KOPT-K1 (cell line): Measurements from ENCODE around the gene OR9A2.
"Not testable (repeated sequence)": the region's sequence is repeated elsewhere in the genome, so short reads cannot be mapped to it uniquely, and the experiment has no call there.

Experiments used
- H3K27ac ChIP-seq: fragments of 200-600 bp; sonication (generic); 2 replicates; pipeline ENCODE4 v1.5.1; 2016; ENCODE audit warnings: antibody characterized with exemption, mild to moderate bottlenecking, low read depth, low read length; ENCODE audit not compliant: poor library complexity, severe bottlenecking
- H3K36me3 ChIP-seq: fragments of 200-600 bp; sonication (generic); 2 replicates; pipeline ENCODE4 v1.5.1; 2017; ENCODE audit warnings: antibody characterized with exemption, mild to moderate bottlenecking, low read length, moderate library complexity; ENCODE audit not compliant: insufficient read depth
- H3K9me3 ChIP-seq: fragments of 200-600 bp; sonication (generic); 2 replicates; pipeline ENCODE4 v1.5.1; 2017; ENCODE audit warnings: antibody characterized with exemption, low read length, mild to moderate bottlenecking; ENCODE audit not compliant: insufficient read depth, poor library complexity, severe bottlenecking

OR9A2 gene

DNA sequence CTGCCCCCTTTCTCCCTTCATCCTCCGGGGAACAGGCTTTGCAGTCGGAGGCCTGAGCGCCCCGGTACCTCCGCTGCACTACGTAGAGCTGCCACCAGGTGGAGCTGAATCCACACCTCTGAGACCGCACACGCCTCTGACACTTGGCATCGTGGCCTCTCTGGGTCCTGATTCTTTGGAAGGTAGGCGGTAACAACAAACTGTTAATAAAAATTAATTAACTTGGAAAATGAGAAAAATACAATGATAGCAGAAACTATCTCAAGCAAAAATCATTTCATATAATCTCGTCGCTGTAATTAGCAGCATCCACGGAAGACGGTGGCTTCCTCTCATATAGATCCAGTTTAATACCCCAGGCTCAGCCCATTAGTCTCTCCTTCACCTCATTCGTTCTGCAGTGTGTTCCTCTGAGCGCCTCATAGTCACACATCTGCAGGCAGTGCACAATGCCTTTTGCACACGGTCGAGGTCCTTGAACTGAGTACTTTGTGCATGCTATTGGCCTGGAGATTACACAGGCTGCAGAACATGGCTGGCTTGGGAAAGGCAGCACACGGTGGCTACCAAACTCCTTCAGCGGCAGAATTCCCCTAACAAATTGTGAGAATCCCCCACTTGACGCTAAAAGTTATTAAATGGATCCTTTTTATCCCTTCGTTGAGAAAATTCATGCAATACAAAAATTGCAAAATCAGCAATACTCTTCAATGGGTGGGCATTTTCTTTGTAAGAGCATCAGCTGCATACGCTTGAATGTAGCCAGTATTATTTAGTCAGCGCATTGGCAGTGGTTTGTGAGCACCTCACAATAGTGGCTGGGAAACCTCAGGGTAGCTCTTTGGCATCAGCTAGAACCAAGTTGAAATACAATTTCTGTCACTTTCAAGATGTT is 18.7 kb downstream of the OR9A2 start:
- Histone ChIP-seq H3K27ac (no peak overlapping the region), H3K9me3 (no peaks in the 10 kb centered on the region), H3K36me3 (no peaks in the 10 kb centered on the region)

DNA sequence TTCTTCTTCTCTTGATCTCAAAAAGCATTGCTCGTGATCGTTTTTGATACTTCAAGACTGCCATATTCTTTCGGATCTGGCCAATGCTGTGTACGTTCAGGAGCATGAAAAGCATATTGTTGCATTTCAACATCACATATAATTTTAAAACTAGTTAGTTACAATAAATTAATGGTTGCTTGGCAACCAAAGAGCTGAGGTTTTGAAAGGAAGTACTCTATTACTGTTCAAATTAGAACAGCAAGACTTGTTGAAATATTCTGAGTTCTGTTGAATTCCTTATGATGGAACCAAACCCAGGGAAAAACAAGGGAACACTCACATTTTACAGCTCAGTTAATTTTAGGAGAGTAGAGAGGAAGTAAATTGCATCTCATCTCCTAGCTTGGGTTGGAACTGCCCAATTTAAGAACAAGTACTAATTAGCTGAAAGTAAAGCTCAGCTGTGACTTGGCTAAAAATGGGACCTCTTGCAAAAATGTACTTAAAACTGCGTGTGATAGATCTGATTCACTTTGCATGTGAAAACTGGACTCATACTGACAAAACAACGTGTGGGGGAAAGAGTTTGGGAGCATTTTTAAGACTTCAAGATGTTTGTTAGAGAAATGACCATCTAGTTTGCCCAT is 21.2 kb downstream of the OR9A2 start:
- H3K9me3 ChIP-seq = peaks cover 19% of the 10 kb centered on the region
- no peaks in the 10 kb centered on the region for H3K36me3 ChIP-seq
- H3K27ac ChIP-seq = no peak overlapping the region

DNA sequence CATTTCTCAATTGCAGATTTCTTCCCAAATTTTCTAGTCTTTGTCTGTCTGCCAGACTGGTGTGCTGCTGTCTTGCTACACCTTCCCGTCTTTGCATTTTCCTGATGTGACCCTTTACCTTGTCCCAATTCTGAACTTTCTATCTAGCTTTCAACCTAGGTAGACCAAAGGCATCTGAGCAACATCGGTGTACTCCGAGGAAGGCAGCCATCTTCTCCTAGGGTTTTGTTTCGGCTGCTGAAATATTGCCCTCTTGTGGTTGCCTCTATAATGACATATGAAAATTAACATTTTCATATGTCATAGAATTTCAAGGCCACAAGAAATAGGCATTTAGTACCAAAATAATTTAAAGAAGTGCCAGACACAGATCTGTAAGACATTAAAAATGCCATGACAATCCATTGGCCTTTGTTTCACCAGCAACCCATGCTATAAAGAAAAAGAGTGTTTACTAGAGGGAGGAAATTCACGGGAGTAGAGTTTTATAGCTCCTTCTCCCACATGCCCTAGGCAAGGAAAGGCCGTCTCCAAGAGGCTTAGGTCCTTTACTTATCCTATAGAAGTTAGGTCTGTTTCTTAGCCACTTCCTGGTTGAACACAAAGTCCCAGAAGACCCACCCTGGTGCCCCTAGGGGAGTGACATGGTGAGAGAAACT is 23.4 kb downstream of the OR9A2 start:
- Histone ChIP-seq H3K9me3 (peaks cover 19% of the 10 kb centered on the region), H3K36me3 (no peaks in the 10 kb centered on the region), H3K27ac (peak overlapping the region; percentile 25)

DNA sequence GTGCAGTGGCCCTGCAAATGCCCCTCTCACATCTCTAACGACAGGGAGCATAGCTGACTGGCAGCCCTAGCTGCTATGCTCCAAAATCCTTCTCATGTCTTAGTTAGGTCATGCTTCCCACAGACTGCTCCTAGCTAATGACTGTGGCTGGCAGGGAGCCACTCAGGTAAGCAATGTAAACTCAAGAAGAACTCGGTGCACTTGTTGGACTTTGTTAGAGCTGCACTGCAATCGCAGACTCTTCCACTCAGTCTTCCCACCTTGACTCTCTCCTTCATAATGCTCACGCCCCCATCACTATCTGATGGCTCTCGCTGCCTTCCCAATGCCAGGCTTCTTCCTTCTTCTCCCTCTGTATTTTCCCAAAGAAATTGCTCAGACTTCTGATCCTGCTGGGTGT is 24.0 kb downstream of the OR9A2 start:
- no peaks in the 10 kb centered on the region for H3K36me3 ChIP-seq
- H3K27ac ChIP-seq = peak overlapping the region; percentile 25
- H3K9me3 ChIP-seq = peaks cover 19% of the 10 kb centered on the region

DNA sequence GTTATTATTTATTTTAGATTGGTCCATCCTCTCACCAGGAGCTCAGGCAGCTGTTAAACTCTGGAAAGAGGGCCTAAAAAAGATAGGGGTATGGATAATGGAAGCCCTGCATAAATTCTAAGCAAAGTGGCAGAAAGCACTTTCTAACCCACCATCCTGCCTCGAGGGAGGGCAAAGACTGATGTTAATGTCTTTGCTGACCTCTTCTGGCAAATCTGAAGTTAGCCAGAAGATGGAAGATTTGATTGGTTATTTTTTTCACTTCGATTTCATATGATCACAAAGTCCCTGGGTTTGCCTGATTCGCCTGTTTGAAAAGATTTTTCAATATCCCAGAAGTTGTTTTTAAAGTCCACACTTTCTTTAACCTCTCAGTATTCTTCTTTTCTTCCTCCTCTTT is 24.8 kb downstream of the OR9A2 start:
- H3K36me3 ChIP-seq = no peaks in the 10 kb centered on the region
- H3K27ac ChIP-seq = no peak overlapping the region
- H3K9me3 ChIP-seq = peaks cover 19% of the 10 kb centered on the region

DNA sequence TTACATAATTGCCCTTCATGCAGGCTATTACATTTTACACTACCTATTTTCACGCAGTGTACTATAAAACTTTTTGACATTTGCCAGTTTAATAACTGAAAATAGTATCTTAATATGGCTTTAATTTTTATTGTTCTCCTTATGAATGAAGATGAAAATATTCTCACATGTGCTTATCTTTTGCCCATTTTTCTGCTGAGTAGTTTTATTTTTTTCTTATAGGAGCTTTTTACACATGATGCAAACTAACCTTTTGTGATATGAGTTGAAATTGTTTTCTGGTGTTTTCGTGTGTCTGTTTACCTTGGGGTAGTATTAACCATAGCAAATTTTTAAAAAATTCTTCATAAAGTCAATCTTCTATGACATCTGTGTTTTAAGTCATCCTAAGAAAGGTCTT is 26.3 kb downstream of the OR9A2 start:
- Histone ChIP-seq H3K36me3 (no peaks in the 10 kb centered on the region), H3K9me3 (peaks cover 19% of the 10 kb centered on the region), H3K27ac (no peak overlapping the region)

DNA sequence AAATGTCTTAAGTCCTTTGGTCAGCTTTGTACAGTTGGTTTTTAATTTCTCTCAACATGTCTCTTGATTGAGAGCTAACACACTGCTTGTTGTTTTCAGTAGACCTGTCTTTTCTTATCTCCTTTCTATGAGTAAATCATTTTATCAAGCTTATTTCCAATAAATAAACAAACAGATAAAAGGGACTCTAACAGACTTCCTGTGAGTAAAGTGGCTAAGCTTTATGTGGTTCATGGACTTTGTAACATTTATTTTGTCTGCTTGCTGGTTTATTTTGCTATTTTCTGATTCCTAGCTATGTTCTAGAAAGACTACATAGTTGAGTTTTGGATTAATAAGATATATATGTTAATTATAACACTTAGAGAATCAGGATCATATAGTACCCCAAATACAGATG is 27.1 kb downstream of the OR9A2 start:
- no peaks in the 10 kb centered on the region for H3K36me3 ChIP-seq

DNA sequence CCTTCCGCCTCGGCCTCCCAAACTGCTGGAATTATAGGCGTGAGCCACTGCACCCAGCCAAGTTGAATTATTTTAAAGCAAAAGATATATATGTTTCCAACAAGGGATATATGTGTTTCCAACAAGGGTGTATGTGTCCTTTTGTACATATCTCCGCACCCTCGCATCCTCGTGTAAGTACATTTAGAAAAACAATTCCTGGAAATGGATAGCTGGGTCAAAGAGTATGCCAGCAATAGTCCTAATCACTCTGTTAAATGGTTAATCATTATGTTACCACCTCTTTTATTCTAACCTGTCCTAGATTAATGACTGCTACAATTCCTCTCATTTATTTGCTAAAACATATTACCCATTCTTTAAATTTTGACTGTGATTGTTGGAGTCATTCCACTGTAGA is 28.0 kb downstream of the OR9A2 start:
- H3K9me3 ChIP-seq = peaks cover 19% of the 10 kb centered on the region
- no peak overlapping the region for H3K27ac ChIP-seq
- H3K36me3 ChIP-seq = no peaks in the 10 kb centered on the region

More for the DNA sequence above, 27.1 kb downstream of the OR9A2 start:
- H3K9me3 ChIP-seq = peaks cover 19% of the 10 kb centered on the region
- H3K27ac ChIP-seq = no peak overlapping the region

DNA sequence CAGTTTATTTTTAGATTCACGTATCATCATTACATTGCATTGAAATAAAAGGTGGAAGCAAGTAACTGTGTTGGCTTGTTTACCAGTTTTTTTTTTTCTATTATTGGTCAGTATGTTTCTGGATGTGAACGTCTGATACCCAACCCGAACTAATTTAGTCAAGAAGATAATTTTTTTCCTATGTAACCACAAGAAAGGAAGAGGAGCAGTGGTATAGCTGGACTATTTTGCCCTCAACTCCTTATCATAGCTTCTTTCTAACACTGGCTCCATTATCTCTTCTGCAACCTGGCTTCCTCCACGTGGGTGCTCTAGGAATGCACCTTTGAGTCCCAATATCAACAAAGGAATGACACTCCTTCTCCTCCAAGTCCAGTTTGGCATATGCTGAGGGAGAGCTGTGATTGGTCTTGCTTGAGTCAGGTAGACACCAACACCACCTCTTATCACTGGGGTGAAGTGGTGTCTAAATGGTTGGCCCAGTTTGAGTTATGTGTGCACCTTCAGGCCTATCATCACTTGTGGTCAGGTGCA is 29.4 kb downstream of the OR9A2 start:
- H3K27ac ChIP-seq = no peak overlapping the region
- peaks cover 19% of the 10 kb centered on the region for H3K9me3 ChIP-seq
- H3K36me3 ChIP-seq = no peaks in the 10 kb centered on the region

DNA sequence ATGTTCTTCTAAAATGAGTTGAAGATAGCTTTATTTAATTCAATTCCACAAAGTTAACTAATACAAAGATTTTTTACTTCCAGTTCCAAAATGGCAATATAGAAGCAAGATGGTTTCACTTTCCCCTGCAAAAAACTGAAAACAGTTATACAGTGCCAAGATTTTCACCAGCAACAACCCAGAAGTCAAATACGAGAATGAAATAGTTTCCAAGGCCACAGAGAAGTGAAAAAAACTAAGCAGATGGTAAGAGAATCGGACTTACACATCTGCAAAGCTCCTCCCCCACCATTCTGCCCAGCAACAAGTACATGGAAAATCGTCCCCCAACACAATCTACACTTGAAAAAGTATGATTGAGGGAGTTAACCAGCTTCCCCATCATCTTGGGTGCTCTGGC is 34.5 kb downstream of the OR9A2 start:
- peaks cover 5% of the 10 kb centered on the region for H3K9me3 ChIP-seq
- no peak overlapping the region for H3K27ac ChIP-seq
- H3K36me3 ChIP-seq = no peaks in the 10 kb centered on the region

DNA sequence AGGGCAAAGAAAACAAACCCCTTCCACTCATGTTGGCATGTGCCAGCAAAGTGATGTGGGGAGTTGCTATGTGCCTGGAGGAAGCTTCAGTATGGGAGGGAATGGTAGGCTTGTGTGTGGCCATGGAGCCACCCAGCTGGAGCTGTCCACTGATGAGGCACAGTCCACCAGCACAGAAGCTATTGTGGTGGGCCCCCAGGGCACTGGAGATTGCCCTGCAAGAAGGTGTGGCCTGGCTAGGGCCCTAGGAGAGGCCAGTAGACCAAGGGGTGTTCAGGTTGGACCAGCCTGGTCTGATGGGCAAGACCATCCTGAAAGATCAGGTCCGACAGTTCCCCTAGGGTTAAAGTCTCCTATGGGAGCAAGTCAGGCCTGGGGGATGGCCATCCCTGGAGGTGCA is 42.6 kb downstream of the OR9A2 start:
- no peak overlapping the region for H3K27ac ChIP-seq
- peaks cover 23% of the 10 kb centered on the region for H3K9me3 ChIP-seq
- H3K36me3 ChIP-seq = no peaks in the 10 kb centered on the region

DNA sequence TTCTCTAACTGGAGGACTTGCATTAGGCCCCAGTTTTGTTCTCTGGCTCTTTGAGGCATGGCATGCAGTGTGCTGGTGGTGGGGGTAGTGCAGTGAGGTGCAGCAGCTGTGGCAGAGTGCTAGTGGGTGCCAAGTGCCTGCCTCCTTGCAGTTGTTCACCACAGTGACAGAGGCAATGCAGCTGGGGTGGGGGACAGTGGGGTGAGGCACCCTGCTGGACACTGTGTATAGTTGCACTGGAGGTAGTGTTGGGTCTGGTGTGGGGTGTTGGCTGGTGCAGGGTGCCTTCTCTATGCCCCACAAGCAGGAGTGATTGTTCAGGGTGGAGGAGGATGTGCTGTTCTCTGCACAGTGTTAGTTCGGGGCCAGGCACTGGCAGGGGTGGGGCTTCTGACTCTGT is 43.1 kb downstream of the OR9A2 start:
- peaks cover 25% of the 10 kb centered on the region for H3K9me3 ChIP-seq
- H3K36me3 ChIP-seq = no peaks in the 10 kb centered on the region
- H3K27ac ChIP-seq = no peak overlapping the region

DNA sequence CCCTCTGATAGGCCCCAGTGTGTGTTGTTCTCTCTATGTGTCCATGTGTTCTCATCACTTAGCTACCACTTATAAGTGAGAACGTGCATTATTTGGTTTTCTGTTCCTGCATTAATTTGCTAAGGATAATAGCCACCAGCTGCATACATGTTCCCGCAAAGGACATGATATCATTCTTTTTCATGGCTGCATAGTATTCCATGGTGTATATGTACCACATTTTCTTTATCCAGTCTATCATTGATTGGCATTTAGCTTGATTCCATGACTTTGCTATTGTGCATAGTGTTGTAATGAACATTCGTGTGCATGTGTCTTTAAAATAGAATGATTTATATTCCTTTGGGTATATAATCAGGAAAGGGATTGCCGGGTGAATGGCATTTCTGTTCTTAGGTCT is 48.5 kb downstream of the OR9A2 start:
- peaks cover 32% of the 10 kb centered on the region for H3K9me3 ChIP-seq
- H3K36me3 ChIP-seq, H3K27ac ChIP-seq: not testable (repeated sequence)
